ENCODE measurements around the gene STK24.

- no peak for TF ChIP-seq CTCF (IDR thresholded peaks at IDR 0.05; ENCODE audit: low read depth, low read length)
- TF ChIP-seq EZH2phosphoT487 (IDR thresholded peaks at IDR 0.05; ENCODE audit: low read depth) = no peak
Observed at GRCh38 chr13:98606296-98606695, 29.4 kb upstream of the STK24 start.

All from OCI-LY3 (cell line).